OCI-LY1 (cell line): ENCODE data around the gene CDC42EP3.

Experiments used
- CTCF ChIP-seq: fragments of 200-600 bp; sonication (generic), shearing (Covaris generic); IDR thresholded peaks from 2 replicates; pipeline ENCODE4 v1.5.1; 2017; ENCODE audit warnings: mild to moderate bottlenecking, antibody characterized with exemption, low read length, moderate library complexity, mixed read lengths
- EZH2 ChIP-seq: fragments of 200-600 bp; sonication (generic), shearing (Covaris generic); IDR thresholded peaks from 2 replicates; pipeline ENCODE4 v1.8.0; 2017; ENCODE audit warnings: borderline replicate concordance, mixed run types, mild to moderate bottlenecking, antibody characterized with exemption, low read length, moderate library complexity, mixed read lengths

GRCh38 chr2:37705191-37705590 is 33.7 kb upstream of the CDC42EP3 start:
- TF ChIP-seq CTCF (no peak), EZH2 (no peak)
